Sigmoid colon (tissue), 4 donors: ENCODE measurements around the gene COL1A2.

Source experiments
- EP300 ChIP-seq, 4 donors: sonication (generic); formaldehyde crosslinking; IDR thresholded peaks; one replicate each; pipeline ENCODE4 v1.6.1; 2017; ENCODE audit warnings: antibody characterized with exemption in 4 of 4
- POLR2A ChIP-seq, 2 donors: fragments of 450-650 bp; IDR thresholded peaks; one replicate each; pipeline ENCODE4 v1.6.1; 2016; ENCODE audit warnings: antibody characterized with exemption in 2 of 2, mild to moderate bottlenecking in 2 of 2, moderate library complexity in 2 of 2
- TF ChIP-seq, protein P1 (sequence below), 4 experiments: fragments of 450-650 bp in 3 of 4; fragments of 200-600 bp in 1 of 4; IDR thresholded peaks; one replicate each; pipeline ENCODE4 v1.5.1; 2016 to 2019; ENCODE audit warnings: antibody characterized with exemption in 4 of 4, mild to moderate bottlenecking in 3 of 4, moderate library complexity in 2 of 4

DNA sequence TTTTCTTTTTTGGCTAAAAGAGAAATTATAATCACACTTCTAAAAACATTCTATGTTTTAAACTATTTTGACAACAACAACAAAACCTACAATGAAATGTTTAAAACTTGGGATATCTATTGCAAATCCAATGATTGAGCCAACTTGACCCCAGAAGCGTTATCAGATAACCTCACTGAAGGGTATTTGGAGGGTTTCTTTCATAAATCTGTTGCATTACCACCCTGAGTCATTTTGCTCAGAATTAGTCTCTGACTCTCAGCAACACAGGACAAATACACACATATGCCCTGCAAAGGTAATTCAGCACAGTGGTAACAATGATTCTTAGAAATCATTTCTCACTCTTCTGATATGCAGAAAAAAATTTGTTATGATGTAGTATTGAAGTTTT, 2.3 kb upstream of the COL1A2 start:
- no peak for TF ChIP-seq POLR2A (IDR thresholded peaks at IDR 0.05)
- TF ChIP-seq, protein P1, sequence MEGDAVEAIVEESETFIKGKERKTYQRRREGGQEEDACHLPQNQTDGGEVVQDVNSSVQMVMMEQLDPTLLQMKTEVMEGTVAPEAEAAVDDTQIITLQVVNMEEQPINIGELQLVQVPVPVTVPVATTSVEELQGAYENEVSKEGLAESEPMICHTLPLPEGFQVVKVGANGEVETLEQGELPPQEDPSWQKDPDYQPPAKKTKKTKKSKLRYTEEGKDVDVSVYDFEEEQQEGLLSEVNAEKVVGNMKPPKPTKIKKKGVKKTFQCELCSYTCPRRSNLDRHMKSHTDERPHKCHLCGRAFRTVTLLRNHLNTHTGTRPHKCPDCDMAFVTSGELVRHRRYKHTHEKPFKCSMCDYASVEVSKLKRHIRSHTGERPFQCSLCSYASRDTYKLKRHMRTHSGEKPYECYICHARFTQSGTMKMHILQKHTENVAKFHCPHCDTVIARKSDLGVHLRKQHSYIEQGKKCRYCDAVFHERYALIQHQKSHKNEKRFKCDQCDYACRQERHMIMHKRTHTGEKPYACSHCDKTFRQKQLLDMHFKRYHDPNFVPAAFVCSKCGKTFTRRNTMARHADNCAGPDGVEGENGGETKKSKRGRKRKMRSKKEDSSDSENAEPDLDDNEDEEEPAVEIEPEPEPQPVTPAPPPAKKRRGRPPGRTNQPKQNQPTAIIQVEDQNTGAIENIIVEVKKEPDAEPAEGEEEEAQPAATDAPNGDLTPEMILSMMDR (IDR thresholded peaks at IDR 0.05) = no peak
- TF ChIP-seq EP300 (IDR thresholded peaks at IDR 0.05) = no peak
